GM19351 (cell line): ENCODE measurements around the gene PRRT2.

ENCODE experiments used
- ATAC-seq: cut with Tn5 transposase; IDR thresholded peaks from one replicate; pipeline ENCODE4 v1.9.1; 2021; ENCODE audit warnings: mild to moderate bottlenecking, moderate library complexity; ENCODE audit not compliant: unreplicated experiment

PRRT2 gene

DNA sequence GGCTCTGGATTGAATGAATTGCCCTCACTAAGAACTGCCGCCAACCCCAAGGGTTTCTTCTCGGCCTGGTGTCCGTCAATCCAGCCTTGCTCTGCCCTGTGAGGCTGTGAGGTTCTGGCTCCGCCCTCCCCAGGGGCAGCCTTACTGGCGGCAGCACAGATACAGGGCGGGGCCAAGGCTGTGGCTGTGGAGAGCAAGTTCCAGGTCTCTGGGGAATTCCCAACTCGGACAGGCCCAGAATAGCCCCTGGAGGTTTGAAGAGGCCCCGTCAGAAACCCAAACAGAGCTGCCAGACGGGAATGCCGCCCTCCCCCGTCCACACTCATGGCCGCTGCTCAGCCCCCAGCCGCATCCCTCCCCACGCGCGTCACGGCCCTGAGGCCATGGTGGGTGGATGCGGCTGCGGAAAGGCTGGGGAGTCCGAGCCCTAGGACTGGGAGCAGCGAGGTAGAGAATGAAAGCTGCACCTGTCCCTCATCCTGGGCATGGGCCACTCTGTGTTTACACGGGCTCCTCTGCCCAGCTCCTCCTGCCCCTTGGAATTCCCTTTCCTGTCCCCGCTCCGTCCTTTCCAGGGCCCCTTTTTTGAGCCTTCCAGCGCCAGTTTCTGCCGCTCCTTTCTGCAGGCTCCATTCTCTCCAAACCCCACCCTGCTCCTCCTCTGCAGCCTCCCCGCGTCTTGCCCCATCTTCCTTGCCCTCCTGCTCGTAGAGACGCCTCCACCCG lies 660 bp upstream of the PRRT2 start:
- peak; percentile 46 for ATAC-seq

GRCh38 chr16:29812754-29813643 lies 1.0 kb downstream of the PRRT2 start:
- no peak for ATAC-seq

- ATAC-seq = no peak
Measured at GRCh38 chr16:29813644-29814562, 1.9 kb downstream of the PRRT2 start.

- ATAC-seq = no peak
Measured at GRCh38 chr16:29814592-29814991, 2.6 kb downstream of the PRRT2 start.

- ATAC-seq = no peak
Measured at GRCh38 chr16:29815032-29815721, 3.2 kb downstream of the PRRT2 start.

- peak; percentile 59 for ATAC-seq
Measured at GRCh38 chr16:29815793-29816693, 4.0 kb downstream of the PRRT2 start, which contains the start of gene PAGR1. PAGR1 (plus strand) TSS chr16:29816152; CDS start chr16:29816526, 374 bp downstream.

DNA sequence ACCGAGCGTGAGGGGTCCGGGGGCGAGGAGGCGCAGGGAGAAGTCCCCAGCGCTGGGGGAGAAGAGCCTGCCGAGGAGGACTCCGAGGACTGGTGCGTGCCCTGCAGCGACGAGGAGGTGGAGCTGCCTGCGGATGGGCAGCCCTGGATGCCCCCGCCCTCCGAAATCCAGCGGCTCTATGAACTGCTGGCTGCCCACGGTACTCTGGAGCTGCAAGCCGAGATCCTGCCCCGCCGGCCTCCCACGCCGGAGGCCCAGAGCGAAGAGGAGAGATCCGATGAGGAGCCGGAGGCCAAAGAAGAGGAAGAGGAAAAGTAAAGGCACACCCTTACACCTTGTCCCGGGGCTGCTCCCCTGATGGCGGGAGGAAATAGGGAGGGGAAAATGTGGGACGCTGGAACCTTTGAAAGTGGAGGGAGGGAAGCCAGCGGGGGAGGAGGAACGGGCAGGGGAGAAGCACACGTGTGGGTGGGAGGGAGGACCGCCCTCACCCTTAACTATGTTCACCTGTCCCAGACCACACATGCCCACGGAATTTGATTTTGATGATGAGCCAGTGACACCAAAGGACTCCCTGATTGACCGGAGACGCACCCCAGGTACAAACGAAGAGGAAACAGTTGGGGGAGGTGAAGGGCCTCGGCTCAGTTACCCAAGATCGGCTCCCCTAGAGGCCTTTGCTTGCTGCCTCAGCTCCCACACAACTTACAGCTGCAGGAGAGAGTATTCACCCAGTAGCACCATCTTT lies 4.9 kb downstream of the PRRT2 start:
- peak; percentile 11 for ATAC-seq

DNA sequence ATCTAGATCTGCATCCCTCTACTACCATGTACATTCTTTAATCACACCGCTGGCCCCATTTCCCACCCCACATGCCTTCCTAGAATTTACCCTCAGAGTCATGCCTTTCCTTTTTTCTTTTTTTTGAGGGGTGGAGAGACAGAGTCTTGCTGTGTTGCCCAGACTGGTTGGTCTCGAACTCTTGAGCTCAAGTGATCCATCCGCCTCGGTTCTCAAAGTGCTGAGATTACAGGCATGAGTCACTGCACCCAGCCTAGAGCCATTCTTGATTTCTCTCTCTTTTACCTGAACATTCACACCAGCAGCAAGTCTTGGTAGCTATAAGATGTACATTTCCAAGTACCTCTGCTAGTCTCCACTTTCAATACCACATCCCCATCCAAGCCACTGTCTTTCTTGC lies 6.1 kb downstream of the PRRT2 start:
- ATAC-seq = no peak

GRCh38 chr16:29819506-29819905 lies 7.5 kb downstream of the PRRT2 start:
- no peak for ATAC-seq

GRCh38 chr16:29820271-29820701 lies 8.3 kb downstream of the PRRT2 start, which contains the start of gene MVP:
MVP (plus strand) TSS chr16:29820462; CDS start chr16:29830550, 10,088 bp downstream.
- ATAC-seq = no peak

DNA sequence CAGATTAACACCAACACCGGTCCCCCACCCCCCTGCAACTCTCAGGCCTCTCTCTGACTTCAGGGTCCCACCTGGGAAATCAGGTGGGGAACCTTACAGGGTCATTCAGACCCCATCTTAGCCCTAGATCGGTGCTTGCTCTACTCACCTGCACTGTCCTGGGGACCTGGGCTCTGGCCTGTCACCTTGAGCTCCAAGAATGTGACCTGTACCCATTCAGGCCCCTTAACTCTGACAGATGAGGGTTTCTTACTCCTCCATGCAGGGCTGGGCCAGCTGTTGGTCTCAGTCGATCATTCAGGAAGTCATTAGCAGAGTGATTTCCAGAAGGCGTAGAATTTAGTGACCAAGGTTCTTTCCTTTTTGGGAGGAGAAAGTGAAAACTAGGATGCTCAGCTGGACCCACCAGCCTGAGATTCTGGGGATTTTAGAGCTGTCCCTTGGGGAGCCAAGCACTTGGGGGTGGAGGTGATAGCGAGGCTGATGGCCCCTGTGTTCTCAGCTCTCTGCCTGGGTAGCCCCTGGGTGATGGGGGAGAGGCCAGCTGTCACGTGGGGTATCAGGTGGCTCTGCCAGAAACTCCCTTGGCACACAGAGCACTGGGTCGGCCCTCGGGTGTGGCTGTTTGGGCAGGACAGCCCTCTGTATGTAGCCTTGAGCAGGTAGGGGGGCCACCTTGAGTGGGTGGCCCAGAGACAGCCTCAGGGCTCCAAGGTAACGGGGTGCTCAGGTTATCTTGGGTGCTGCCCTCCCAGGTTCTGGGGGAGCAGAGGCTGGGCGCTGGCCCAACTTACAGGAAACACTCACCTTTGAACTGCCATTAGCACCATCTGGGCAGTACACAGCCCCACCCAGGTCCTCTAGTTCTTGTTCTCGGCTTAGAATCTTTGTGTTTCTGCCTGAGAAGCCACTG lies 9.0 kb downstream of the PRRT2 start:
- no peak for ATAC-seq

DNA sequence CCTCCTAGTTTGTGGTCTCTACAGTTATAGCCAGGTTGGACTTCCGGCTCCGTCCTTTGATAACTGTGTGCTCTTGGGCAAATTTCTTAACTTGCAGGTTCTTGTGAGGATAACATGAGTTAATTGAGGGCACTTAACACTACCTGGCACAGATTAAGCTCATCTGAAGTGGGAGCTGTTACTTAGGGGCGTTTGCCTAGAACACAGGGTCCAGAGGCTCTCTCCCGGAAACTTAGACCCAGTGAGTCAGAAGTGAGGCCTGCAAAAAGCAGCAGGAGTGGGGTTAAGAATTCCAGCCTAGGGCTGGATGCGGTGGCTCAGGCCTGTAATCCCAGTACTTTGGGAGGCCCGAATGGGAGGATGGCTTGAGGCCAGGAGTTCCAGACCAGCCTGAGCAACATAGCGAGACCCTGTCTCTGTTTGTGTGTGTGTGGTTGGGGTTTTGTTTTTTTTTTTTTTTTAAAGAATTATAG lies 9.7 kb downstream of the PRRT2 start:
- no peak for ATAC-seq

- ATAC-seq = no peak
Measured at GRCh38 chr16:29824589-29825144, 12.7 kb downstream of the PRRT2 start.

- no peak for ATAC-seq
Measured at GRCh38 chr16:29825145-29826044, 13.4 kb downstream of the PRRT2 start.

- no peak for ATAC-seq
Measured at GRCh38 chr16:29826342-29826695, 14.3 kb downstream of the PRRT2 start.

DNA sequence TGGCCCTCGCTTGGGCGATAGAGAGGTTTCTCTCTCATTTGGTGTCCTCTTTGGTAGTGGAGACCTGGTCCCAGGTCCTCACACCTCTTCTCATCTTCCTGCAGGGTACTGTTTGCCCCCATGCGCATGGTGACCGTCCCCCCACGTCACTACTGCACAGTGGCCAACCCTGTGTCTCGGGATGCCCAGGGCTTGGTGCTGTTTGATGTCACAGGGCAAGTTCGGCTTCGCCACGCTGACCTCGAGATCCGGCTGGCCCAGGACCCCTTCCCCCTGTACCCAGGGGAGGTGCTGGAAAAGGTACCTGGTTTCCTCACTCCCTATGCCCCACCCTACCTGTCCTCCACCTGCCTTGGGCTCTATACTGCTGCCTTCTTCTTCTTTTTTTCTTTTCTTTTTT lies 18.8 kb downstream of the PRRT2 start:
- ATAC-seq = no peak
